PC-9 (cell line): ENCODE measurements around the gene KIAA1217.

Experiments
- EZH2 ChIP-seq: fragments of 200-600 bp; sonication (generic); IDR thresholded peaks from 2 replicates; pipeline ENCODE4 v1.8.0; 2017; ENCODE audit warnings: antibody characterized with exemption, low read depth
- TF ChIP-seq, protein P1 (sequence below): fragments of 200-600 bp; sonication (generic); conservative IDR thresholded peaks from 2 replicates; pipeline ENCODE4 v1.6.1; 2017; ENCODE audit warnings: mixed run types, antibody characterized with exemption, mild to moderate bottlenecking, moderate library complexity

DNA sequence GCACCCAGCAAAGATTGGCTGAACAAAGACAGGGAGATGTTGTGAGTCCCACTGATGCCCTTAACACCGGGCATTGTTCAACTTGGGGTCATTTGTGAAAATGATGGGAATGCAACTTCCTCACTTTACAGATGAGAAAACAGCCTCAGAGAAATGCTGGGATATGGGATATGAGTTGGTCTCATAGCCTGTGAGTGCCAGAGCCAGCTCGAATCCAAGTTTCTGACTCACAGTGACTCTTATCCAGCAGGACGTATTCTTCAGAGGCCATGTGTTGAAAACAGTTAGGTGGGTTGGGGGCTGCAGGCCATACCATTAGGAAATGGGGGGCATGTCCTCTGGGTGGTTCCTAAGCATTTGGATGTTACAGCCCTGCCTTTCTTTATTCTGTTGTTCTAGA is 45.2 kb downstream of the KIAA1217 start:
- TF ChIP-seq, protein P1, sequence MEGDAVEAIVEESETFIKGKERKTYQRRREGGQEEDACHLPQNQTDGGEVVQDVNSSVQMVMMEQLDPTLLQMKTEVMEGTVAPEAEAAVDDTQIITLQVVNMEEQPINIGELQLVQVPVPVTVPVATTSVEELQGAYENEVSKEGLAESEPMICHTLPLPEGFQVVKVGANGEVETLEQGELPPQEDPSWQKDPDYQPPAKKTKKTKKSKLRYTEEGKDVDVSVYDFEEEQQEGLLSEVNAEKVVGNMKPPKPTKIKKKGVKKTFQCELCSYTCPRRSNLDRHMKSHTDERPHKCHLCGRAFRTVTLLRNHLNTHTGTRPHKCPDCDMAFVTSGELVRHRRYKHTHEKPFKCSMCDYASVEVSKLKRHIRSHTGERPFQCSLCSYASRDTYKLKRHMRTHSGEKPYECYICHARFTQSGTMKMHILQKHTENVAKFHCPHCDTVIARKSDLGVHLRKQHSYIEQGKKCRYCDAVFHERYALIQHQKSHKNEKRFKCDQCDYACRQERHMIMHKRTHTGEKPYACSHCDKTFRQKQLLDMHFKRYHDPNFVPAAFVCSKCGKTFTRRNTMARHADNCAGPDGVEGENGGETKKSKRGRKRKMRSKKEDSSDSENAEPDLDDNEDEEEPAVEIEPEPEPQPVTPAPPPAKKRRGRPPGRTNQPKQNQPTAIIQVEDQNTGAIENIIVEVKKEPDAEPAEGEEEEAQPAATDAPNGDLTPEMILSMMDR = no peak
- TF ChIP-seq EZH2 = no peak
